ENCODE measurements around the gene SIGLEC7. TPM values are rescaled to one million over a fixed set of nuclear protein-coding genes. Genes with fewer than 3 reads are reported as not detected.

The SIGLEC7 gene
- total RNA-seq, 1 donor from 2014 or later: not detected

GRCh38 chr19:51097796-51098195 lies 44.3 kb upstream of the SIGLEC7 start:
- TF ChIP-seq, protein P1, sequence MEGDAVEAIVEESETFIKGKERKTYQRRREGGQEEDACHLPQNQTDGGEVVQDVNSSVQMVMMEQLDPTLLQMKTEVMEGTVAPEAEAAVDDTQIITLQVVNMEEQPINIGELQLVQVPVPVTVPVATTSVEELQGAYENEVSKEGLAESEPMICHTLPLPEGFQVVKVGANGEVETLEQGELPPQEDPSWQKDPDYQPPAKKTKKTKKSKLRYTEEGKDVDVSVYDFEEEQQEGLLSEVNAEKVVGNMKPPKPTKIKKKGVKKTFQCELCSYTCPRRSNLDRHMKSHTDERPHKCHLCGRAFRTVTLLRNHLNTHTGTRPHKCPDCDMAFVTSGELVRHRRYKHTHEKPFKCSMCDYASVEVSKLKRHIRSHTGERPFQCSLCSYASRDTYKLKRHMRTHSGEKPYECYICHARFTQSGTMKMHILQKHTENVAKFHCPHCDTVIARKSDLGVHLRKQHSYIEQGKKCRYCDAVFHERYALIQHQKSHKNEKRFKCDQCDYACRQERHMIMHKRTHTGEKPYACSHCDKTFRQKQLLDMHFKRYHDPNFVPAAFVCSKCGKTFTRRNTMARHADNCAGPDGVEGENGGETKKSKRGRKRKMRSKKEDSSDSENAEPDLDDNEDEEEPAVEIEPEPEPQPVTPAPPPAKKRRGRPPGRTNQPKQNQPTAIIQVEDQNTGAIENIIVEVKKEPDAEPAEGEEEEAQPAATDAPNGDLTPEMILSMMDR (conservative IDR thresholded peaks at IDR 0.05; ENCODE audit: low read depth, low read length): no peak
- H3K4me3 ChIP-seq (ENCODE audit: low read depth, low read length): no peak overlapping the region
- DNase-seq (ENCODE audit: low read depth): no peak

- no peak overlapping the region for H3K4me3 ChIP-seq (ENCODE audit: low read depth, low read length)
- TF ChIP-seq, protein P1 (conservative IDR thresholded peaks at IDR 0.05; ENCODE audit: low read depth, low read length): no peak
- DNase-seq (ENCODE audit: low read depth): no peak
Observed at GRCh38 chr19:51098365-51099046, 43.6 kb upstream of the SIGLEC7 start.

DNA sequence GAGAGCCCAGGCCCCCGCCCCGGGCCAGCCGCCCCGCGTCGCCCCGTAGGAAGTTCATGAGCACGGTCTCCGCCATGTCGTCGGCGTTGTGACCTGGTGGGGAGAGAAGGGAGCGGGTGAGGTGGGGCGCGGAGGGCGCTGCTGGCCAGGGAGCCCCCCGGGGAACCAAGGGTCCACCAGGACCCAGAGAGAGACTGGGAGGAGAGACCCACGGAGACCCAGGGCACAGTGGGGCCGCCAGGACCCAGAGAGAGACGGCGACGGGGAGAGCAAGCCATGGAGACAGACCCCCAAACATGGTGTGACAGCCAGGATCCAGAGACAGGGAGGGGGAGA lies 43.1 kb upstream of the SIGLEC7 start:
- TF ChIP-seq, protein P1 (conservative IDR thresholded peaks at IDR 0.05; ENCODE audit: low read depth, low read length): no peak
- DNase-seq (ENCODE audit: low read depth): no peak
- H3K4me3 ChIP-seq (ENCODE audit: low read depth, low read length): no peak overlapping the region

DNA sequence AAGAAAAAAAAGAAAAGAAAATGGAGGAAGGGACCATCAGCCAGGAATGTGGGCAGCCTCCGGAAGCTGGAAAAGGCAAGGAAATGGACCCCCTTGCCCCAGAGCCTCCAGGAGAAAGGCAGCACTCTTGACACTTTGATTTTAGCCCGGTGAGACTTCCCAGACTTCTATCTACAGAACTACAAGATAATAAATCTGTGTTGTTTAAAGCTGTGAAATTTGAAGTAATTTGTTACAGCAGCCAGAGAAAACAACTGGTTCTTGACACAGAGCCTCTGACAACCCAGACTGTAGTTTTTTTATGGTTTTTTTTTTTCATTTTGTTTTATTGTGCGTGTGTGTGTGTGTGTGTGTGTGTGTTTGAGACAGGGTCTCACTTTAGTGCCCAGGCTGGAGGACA lies 41.5 kb upstream of the SIGLEC7 start:
- H3K4me3 ChIP-seq (ENCODE audit: low read depth, low read length): no peak overlapping the region
- DNase-seq (ENCODE audit: low read depth): no peak
- TF ChIP-seq, protein P1 (conservative IDR thresholded peaks at IDR 0.05; ENCODE audit: low read depth, low read length): no peak

DNA sequence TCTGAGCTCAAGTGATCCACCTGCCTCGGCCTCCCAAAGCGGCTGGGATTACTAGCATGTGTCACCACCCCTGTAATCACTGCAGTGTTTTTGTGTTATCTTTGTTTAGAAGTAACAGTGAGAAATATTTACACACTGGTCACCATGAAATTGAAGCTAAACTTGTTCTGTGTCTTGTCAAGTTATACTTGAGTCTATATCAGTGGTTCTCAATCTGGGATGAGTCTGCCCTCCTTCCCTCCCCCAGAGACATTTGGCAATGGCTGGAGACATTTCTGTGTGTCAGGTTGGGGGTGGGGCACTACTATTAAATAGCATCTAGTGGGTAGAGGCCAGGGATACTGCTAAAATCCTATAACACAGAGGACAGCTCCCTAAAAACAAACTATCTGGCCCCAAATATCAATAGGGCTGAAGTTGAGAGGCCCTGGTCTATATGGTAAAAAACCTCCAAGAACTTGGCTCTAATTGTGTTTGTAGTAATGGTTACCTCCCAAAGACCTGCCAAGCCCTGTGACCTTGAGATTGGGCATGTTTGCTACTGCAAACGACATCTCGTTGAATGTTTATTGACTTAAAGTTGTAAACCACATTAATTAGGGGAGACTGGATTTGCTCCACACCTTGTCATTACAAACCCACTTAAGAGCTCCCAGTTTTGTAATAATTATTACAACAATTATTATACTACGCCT lies 40.8 kb upstream of the SIGLEC7 start:
- no peak for DNase-seq (ENCODE audit: low read depth)
- no peak overlapping the region for H3K4me3 ChIP-seq (ENCODE audit: low read depth, low read length)
- TF ChIP-seq, protein P1 (conservative IDR thresholded peaks at IDR 0.05; ENCODE audit: low read depth, low read length): no peak

DNA sequence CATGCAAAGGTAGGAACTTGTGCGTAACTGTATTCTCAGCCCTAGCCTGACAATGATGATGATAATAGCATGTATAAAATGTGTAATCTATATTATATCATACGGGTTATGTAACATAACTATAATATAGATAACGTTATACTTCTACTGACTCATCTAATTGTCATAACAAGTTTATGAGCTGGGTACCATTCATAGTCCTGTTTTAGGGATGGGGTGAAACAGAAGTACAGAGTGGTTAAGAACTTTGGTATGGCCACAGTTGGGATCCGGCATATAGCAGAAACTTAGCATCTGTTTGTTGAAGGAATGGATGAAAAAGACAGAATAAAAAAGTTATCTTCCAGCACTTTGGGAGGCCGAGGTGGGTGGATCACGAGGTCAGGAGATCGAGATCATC lies 39.1 kb upstream of the SIGLEC7 start:
- H3K4me3 ChIP-seq (ENCODE audit: low read depth, low read length): no peak overlapping the region
- no peak for DNase-seq (ENCODE audit: low read depth)
- TF ChIP-seq, protein P1 (conservative IDR thresholded peaks at IDR 0.05; ENCODE audit: low read depth, low read length): no peak

GRCh38 chr19:51103926-51104341 lies 38.2 kb upstream of the SIGLEC7 start:
- no peak for DNase-seq (ENCODE audit: low read depth)
- no peak overlapping the region for H3K4me3 ChIP-seq (ENCODE audit: low read depth, low read length)
- TF ChIP-seq, protein P1 (conservative IDR thresholded peaks at IDR 0.05; ENCODE audit: low read depth, low read length): no peak
